ENCODE results near the gene ITGA6. TPM values are rescaled to one million over a fixed set of nuclear protein-coding genes. Genes with fewer than 3 reads are reported as not detected.

Gene ITGA6
- total RNA-seq, 6 experiments from 2014 or later: 10.7 to 26.8 (median 17.2) TPM

DNA sequence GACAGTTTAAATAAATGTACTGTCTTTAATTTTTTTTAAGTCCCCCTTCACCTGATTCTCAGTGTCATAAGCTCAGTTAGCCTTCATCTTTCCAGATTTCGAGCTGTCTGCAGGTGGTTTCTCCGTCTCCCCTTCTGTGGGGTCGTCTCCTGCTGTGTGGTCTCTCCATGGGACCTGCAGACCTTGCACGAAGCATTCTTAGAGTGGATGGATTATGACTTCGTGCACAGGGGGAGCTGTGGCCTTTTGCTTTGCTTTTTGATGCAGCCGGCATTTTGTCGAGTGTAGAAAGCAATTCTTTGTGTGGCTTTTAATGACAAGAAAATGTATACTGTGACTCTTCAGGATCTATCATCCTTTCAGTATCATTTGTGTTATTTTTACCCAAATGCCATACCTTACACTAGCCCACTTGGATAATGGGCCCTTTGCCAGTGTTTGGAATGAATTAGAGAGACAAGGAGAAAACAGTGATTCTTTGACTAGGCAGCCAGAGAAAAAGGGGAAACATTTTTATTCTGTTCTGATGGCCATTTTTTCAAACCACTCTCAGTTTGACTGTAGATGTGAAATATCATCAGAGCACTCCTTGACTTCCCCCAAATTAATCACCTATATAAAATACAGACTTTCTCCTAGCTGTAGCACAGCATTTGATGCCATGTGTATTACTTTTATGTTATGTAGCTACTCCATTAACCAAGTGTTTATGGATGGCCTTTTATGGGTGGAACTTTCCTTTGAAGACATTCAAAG lies 54.3 kb downstream of the ITGA6 start:
- no peak for ATAC-seq
- no peak for DNase-seq
- no peaks in the 10 kb centered on the region for H3K27me3 ChIP-seq
- H3K27ac ChIP-seq: no peak overlapping the region
- intact Hi-C loops (cut with DNase I): no loop called here
- no peak for TF ChIP-seq POLR2A (IDR thresholded peaks at IDR 0.05)
- TF ChIP-seq, protein P1, sequence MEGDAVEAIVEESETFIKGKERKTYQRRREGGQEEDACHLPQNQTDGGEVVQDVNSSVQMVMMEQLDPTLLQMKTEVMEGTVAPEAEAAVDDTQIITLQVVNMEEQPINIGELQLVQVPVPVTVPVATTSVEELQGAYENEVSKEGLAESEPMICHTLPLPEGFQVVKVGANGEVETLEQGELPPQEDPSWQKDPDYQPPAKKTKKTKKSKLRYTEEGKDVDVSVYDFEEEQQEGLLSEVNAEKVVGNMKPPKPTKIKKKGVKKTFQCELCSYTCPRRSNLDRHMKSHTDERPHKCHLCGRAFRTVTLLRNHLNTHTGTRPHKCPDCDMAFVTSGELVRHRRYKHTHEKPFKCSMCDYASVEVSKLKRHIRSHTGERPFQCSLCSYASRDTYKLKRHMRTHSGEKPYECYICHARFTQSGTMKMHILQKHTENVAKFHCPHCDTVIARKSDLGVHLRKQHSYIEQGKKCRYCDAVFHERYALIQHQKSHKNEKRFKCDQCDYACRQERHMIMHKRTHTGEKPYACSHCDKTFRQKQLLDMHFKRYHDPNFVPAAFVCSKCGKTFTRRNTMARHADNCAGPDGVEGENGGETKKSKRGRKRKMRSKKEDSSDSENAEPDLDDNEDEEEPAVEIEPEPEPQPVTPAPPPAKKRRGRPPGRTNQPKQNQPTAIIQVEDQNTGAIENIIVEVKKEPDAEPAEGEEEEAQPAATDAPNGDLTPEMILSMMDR (IDR thresholded peaks at IDR 0.05): no peak
- H3K4me1 ChIP-seq: peaks cover 0 to 5% (median 0%) of the 10 kb centered on the region in 4 donors
- no peaks in the 10 kb centered on the region for H3K9me3 ChIP-seq
- H3K36me3 ChIP-seq: peaks cover 0 to under 1% (median 0%) of the 10 kb centered on the region in 4 donors
- WGBS (ENCODE audit: insufficient coverage, low coverage, low lambda C conversion rate, missing lambda C conversion rate): 85% methylated on average over 6 of the region's 7 CpGs
- H3K4me3 ChIP-seq: no peak overlapping the region

DNA sequence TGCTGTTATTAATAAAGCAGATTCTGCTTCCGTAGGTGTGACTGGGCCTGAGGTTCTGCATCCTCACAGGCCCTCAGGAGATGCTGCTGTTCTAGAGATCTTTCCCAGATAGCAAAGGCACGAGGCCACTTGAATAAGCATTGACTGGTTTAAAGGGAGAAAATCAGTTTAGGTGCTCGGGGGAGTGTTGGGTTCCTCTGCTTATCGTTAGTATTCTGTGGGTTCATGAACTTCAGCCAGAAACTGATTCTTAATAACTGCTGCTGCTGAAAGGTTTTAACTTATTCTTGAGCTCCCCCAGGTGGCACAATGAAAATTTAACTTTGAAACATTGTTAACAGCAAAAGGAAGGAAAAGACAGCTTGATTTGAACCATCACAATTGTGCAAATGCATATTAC lies 56.9 kb downstream of the ITGA6 start:
- Histone ChIP-seq H3K9me3 (no peaks in the 10 kb centered on the region), H3K36me3 (peaks cover 0 to 13% (median 2%) of the 10 kb centered on the region in 4 donors), H3K27ac (no peak overlapping the region), H3K4me3 (no peak overlapping the region), H3K27me3 (no peaks in the 10 kb centered on the region), H3K4me1 (peaks cover 0 to 5% (median 0%) of the 10 kb centered on the region in 4 donors)
- TF ChIP-seq POLR2A (IDR thresholded peaks at IDR 0.05): no peak
- TF ChIP-seq, protein P1 (IDR thresholded peaks at IDR 0.05): peak; percentile 9 to 35 (median 24)
- DNase-seq (no peak), ATAC-seq (peak in 3 of 4 donors; percentile 31 to 35 (median 33))
- WGBS (ENCODE audit: insufficient coverage, low coverage, low lambda C conversion rate, missing lambda C conversion rate): 42% methylated on average over 4 of the region's 4 CpGs
- intact Hi-C loops (cut with DNase I): no loop called here

DNA sequence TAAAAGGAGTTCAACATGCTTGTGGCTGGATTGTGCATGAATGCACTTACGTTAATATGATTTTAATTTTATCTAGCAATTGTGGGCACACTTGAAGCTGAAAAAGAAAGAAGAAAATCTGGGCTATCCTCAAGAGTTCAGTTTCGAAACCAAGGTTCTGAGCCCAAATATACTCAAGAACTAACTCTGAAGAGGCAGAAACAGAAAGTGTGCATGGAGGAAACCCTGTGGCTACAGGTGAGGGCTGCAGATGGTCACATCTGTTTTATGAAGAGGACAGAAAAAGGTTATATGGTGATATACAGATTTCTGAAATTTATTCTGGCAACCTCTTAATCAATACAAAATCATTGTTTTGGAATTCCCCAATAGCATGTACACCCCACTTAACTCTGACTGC lies 57.3 kb downstream of the ITGA6 start:
- WGBS (ENCODE audit: insufficient coverage, low coverage, low lambda C conversion rate, missing lambda C conversion rate): 89% methylated on average over 2 of the region's 2 CpGs
- Histone ChIP-seq H3K9me3 (no peaks in the 10 kb centered on the region), H3K4me3 (no peak overlapping the region), H3K36me3 (peaks cover 0 to 13% (median 2%) of the 10 kb centered on the region in 4 donors), H3K27ac (no peak overlapping the region), H3K27me3 (no peaks in the 10 kb centered on the region), H3K4me1 (peaks cover 0 to 5% (median 0%) of the 10 kb centered on the region in 4 donors)
- DNase-seq (no peak), ATAC-seq (no peak)
- no peak for TF ChIP-seq POLR2A (IDR thresholded peaks at IDR 0.05)
- TF ChIP-seq, protein P1 (IDR thresholded peaks at IDR 0.05): no peak
- intact Hi-C loops (cut with DNase I): no loop called here

DNA sequence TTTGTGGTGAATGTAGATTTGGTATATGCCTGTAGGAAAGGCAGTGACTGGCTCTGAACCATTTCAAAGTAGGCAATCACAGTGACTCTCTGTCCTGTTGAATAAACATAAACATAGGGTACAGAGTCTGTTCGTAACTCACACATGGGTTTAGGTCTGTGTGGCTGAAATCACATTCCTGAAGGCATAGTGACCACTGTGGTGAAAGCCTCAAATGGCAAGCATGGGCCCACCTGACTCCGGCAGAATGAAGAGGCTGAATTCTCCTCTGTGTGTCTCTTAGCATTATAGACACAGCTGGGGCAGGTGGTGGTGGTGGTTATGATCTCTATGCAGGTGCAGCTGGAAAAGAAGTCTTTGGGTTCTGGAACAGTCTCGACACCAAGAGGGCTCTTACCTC lies 61.2 kb downstream of the ITGA6 start:
- no peaks in the 10 kb centered on the region for H3K4me1 ChIP-seq
- no peaks in the 10 kb centered on the region for H3K27me3 ChIP-seq
- H3K4me3 ChIP-seq: no peak overlapping the region
- no peak overlapping the region for H3K27ac ChIP-seq
- intact Hi-C loops (cut with DNase I): no loop called here
- H3K36me3 ChIP-seq: peaks cover 0 to 27% (median 3%) of the 10 kb centered on the region in 4 donors
- WGBS (ENCODE audit: insufficient coverage, low coverage, low lambda C conversion rate, missing lambda C conversion rate): 100% methylated on average over 3 of the region's 3 CpGs
- ATAC-seq (no peak), DNase-seq (no peak)
- TF ChIP-seq, protein P1 (IDR thresholded peaks at IDR 0.05): no peak
- TF ChIP-seq POLR2A (IDR thresholded peaks at IDR 0.05): no peak
- no peaks in the 10 kb centered on the region for H3K9me3 ChIP-seq
